Loucy (cell line): ENCODE measurements around the gene HOXA3.

Experiments used
- CTCF ChIP-seq: fragments of 200-600 bp; sonication (generic); conservative IDR thresholded peaks from 2 replicates; pipeline ENCODE4 v1.5.1; 2014; ENCODE audit warnings: mild to moderate bottlenecking, antibody characterized with exemption, low read length
- EZH2phosphoT487 ChIP-seq: fragments of 200-600 bp; IDR thresholded peaks from 2 replicates; pipeline ENCODE4 v1.6.1; 2018; ENCODE audit warnings: antibody characterized with exemption, mild to moderate bottlenecking, moderate library complexity, borderline replicate concordance

- TF ChIP-seq CTCF (peak; percentile 70), EZH2phosphoT487 (no peak)
Measured at GRCh38 chr7:27150568-27151340, 1.6 kb downstream of the HOXA3 start.
